ENCODE results near the gene MVB12B.

DNA sequence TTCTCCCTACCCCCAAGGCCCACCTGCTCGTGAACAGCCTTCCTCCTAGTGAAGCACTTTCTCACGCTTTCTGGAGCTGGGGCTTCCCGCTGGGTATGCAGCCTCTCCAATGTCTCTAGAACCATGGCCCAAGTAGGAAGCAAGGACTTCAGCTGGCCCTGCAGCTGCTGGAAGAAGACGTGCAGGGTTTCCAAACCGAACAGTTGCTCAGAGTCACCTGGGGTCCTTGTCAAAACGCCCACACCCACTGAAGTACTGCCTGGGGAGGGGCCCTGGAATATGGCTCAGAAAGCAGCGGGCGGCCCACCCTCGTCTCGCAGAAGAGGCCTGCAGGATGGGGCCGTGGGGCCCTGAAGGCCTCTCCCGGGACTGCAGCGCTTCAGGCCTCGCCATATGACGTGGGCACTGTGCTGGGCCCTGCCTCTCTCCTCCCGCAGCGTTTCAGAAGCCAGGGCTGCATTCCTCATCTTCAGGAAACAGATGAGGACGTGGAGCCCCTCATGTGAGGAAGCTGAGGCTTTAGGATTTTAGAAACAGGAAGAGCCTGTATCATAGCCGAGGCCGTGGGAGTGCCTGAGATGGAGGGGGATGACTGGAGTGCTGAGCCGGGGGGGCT, 171.1 kb downstream of the MVB12B start:
- TF ChIP-seq POLR2A (IDR thresholded peaks at IDR 0.05) (no peak), CTCF (IDR thresholded peaks at IDR 0.05) (no peak)

Measured in Peyer's patch (tissue), 4 donors.